Kidney (tissue), 14 donors: Measurements from ENCODE around the gene ADARB2. TPM values are rescaled to one million over a fixed set of nuclear protein-coding genes. Genes with fewer than 3 reads are reported as not detected.

ENCODE experiments used
- DNase-seq, 5 donors: peaks; one replicate each; pipeline ENCODE4 v3.0.0-alpha.2; 2013 to 2020
- FAIRE-seq: peaks from 2 replicates; lab custom pipeline; 2012; peaks lifted over from hg19 to GRCh38; lab: Jason Lieb, UNC
- H3K27ac ChIP-seq, 2 donors: one replicate each; pipeline ENCODE4 v1.7.0; 2013; ENCODE audit warnings: low read depth in 2 of 2, low read length in 2 of 2, inconsistent platforms in 1 of 2
- H3K27me3 ChIP-seq: one replicate; pipeline ENCODE4 v1.7.1; 2013; ENCODE audit warnings: low read length, inconsistent platforms; ENCODE audit not compliant: control insufficient read depth, insufficient read depth
- H3K36me3 ChIP-seq, 3 donors: one replicate each; pipeline versions ENCODE4 v1.7.0 to v1.7.1; 2013; ENCODE audit warnings: low read length in 3 of 3, control low read depth in 1 of 3, inconsistent platforms in 1 of 3; ENCODE audit not compliant: insufficient read depth in 3 of 3, control insufficient read depth in 2 of 3
- H3K4me1 ChIP-seq, 3 donors: one replicate each; pipeline versions ENCODE4 v1.7.0 to v1.7.1; 2013; ENCODE audit warnings: low read length in 3 of 3, inconsistent platforms in 1 of 3, low read depth in 1 of 3; ENCODE audit not compliant: control insufficient read depth in 2 of 3, insufficient read depth in 2 of 3
- H3K4me3 ChIP-seq, 3 donors: one replicate each; pipeline versions ENCODE4 v1.7.0 to v1.8.1; 2013; ENCODE audit warnings: low read length in 3 of 3, control low read depth in 1 of 3, inconsistent platforms in 1 of 3
- H3K9ac ChIP-seq, 3 donors: one replicate each; pipeline versions ENCODE4 v1.7.0 to v1.7.1; 2013; ENCODE audit warnings: low read length in 3 of 3, control low read depth in 1 of 3, inconsistent platforms in 1 of 3
- H3K9me3 ChIP-seq, 3 donors: one replicate each; pipeline versions ENCODE4 v1.7.0 to v1.7.1; 2013; ENCODE audit warnings: low read length in 3 of 3, control low read depth in 1 of 3, inconsistent platforms in 1 of 3; ENCODE audit not compliant: control insufficient read depth in 2 of 3, insufficient read depth in 1 of 3
- intact Hi-C: fragments of 100-400 bp; cut with DNase I; formaldehyde crosslinking; loops from one replicate; pipeline ENCODE4 v1.11.1; 2022
- polyA plus RNA-seq: library from polyadenylated mRNA; stranded (reverse); fragments of 350-450 nt; fragmentation: Illumina TruSeq; extraction: RNeasy Lipid Tissue Mini Kit (QIAGEN cat#74804); gene quantifications from one replicate; pipeline ENCODE4 v1.2.3, GENCODE V29; 2014; ENCODE audit warnings: low read depth, low replicate concordance; ENCODE audit not compliant: insufficient read depth
- total RNA-seq: library from RNA; stranded (reverse); fragmentation: NEBNext Ultra II Directional; extraction: Animal tissue kit (Norgen Biotek cat#: 25700); gene quantifications from one replicate; pipeline ENCODE4 v1.2.1, GENCODE V29; 2021
- TF ChIP-seq, protein P1 (sequence below): IDR thresholded peaks from 3 replicates; pipeline ENCODE4 v1.5.1; 2012; ENCODE audit warnings: mild to moderate bottlenecking, moderate library complexity, borderline replicate concordance; ENCODE audit not compliant: insufficient read depth; ENCODE audit errors: extremely low read depth
- donor health status: control.
- donor health status: control.
- donor health status: control.
- donor health status: control.
- donor health status: control.
- donor health status: DM: yes; HTN: yes; CAD: no.
- donor health status: Normal renal cell carcinoma (clear cell type).

Gene ADARB2
- total and polyA plus RNA-seq, 2 donors from 2014 or later, result 1.0 to 1.3 TPM

GRCh38 chr10:1532636-1533035 is 204.7 kb downstream of the ADARB2 start:
- H3K27ac ChIP-seq, result no peak overlapping the region
- H3K4me1 ChIP-seq, result no peaks in the 10 kb centered on the region
- intact Hi-C loops, result no loop called here
- peak in 1 of 5 donors; percentile 56 for DNase-seq
- no peak for FAIRE-seq
- TF ChIP-seq, protein P1, sequence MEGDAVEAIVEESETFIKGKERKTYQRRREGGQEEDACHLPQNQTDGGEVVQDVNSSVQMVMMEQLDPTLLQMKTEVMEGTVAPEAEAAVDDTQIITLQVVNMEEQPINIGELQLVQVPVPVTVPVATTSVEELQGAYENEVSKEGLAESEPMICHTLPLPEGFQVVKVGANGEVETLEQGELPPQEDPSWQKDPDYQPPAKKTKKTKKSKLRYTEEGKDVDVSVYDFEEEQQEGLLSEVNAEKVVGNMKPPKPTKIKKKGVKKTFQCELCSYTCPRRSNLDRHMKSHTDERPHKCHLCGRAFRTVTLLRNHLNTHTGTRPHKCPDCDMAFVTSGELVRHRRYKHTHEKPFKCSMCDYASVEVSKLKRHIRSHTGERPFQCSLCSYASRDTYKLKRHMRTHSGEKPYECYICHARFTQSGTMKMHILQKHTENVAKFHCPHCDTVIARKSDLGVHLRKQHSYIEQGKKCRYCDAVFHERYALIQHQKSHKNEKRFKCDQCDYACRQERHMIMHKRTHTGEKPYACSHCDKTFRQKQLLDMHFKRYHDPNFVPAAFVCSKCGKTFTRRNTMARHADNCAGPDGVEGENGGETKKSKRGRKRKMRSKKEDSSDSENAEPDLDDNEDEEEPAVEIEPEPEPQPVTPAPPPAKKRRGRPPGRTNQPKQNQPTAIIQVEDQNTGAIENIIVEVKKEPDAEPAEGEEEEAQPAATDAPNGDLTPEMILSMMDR, result no peak
- H3K27me3 ChIP-seq, result no peaks in the 10 kb centered on the region
- H3K4me3 ChIP-seq, result no peak overlapping the region
- no peaks in the 10 kb centered on the region for H3K9me3 ChIP-seq
- no peaks in the 10 kb centered on the region for H3K36me3 ChIP-seq
- H3K9ac ChIP-seq, result no peak overlapping the region

GRCh38 chr10:1531883-1532597 is 205.3 kb downstream of the ADARB2 start:
- no peaks in the 10 kb centered on the region for H3K9me3 ChIP-seq
- H3K4me1 ChIP-seq, result no peaks in the 10 kb centered on the region
- no peaks in the 10 kb centered on the region for H3K36me3 ChIP-seq
- no peak overlapping the region for H3K4me3 ChIP-seq
- no peak overlapping the region for H3K9ac ChIP-seq
- TF ChIP-seq, protein P1, result no peak
- peak in 1 of 5 donors; percentile 29 for DNase-seq
- no peak for FAIRE-seq
- H3K27ac ChIP-seq, result no peak overlapping the region
- intact Hi-C loops, result no loop called here
- H3K27me3 ChIP-seq, result no peaks in the 10 kb centered on the region

DNA sequence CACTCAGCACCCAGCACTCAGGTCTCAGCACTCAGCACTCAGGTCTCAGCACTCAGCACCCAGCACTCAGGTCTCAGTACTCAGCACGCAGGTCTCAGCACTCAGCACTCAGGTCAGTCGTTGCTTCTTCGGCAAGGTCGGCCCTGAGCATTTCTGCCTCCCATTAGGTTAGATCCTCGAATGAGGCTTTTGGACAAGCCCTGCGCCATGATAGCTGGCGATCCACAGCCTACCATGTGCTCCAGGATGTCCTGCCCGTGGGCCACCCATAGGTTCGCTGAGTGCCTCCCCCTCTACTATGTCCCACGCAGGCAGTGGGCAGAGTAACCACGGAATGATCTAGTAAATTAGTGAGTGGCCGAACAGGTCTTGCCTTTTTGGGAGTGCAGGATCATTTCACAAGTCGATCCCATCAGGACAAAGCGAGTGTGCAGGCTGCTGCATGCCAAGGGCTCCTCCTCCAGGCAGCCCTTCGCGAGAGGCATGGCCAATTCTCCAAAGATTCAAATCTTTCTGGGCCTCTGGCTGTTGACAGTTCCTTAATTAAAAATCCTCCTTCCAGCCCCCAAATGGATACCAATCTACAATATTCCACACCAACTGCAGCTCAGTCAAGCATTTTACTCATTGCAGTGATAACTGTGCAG is 206.3 kb downstream of the ADARB2 start:
- H3K4me3 ChIP-seq, result no peak overlapping the region
- TF ChIP-seq, protein P1, result no peak
- intact Hi-C loops, result no loop called here
- H3K9ac ChIP-seq, result no peak overlapping the region
- no peaks in the 10 kb centered on the region for H3K27me3 ChIP-seq
- H3K36me3 ChIP-seq, result no peaks in the 10 kb centered on the region
- H3K9me3 ChIP-seq, result no peaks in the 10 kb centered on the region
- no peak for FAIRE-seq
- no peak overlapping the region for H3K27ac ChIP-seq
- H3K4me1 ChIP-seq, result peaks cover 0 to 3% (median 0%) of the 10 kb centered on the region in 3 donors
- peak in 1 of 5 donors; percentile 25 for DNase-seq
